ENCODE data around the gene AGTR1. TPM values are rescaled to one million over a fixed set of nuclear protein-coding genes. Genes with fewer than 3 reads are reported as not detected.

AGTR1 gene
- total and polyA plus RNA-seq, 10 of the 15 experiments (the other 5 are each of a cell fraction or from before 2014, with no cell fraction given) = not detected

DNA sequence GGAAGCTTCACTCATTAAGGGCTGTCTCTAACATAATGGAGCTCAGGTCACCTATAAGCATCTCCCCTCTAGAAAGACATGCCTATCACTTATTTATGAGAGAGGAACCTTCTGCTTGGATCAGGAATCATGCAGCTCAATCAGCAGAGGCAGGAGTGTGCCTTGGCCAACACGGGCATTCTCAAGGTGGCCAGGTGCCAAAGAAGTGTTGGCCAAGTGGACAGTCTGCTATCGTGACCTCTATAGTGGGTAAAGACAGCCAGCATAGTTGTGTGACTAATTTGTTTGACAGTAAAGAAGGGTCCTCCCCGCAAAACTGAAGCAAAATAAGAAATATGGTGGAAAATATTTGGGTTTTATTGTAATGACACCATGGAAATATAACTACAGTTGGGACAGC is 14.7 kb upstream of the AGTR1 start:
- ATAC-seq (no peak), FAIRE-seq (no peak), DNase-seq (ENCODE audit: low read depth, low spot score) (no peak)
- Histone ChIP-seq H2AFZ (ENCODE audit: control insufficient read depth, low read depth, low read length) (no peak overlapping the region), H4K20me1 (ENCODE audit: control insufficient read depth, insufficient read depth) (no peaks in the 10 kb centered on the region), H3K4me2 (ENCODE audit: control insufficient read depth, insufficient read depth) (no peak overlapping the region), H3K27me3 (replicated peaks in 1 of 2; ENCODE audit: control insufficient read depth in 2 of 2, insufficient read depth in 2 of 2, low read length in 1 of 2) (no peaks in the 10 kb centered on the region), H3K36me3 (ENCODE audit: control insufficient read depth in 2 of 2, insufficient read depth in 2 of 2, low read length in 1 of 2) (no peaks in the 10 kb centered on the region), H3K4me3 (no peak overlapping the region), H3K4me1 (ENCODE audit: control insufficient read depth, insufficient read depth, low read length) (no peaks in the 10 kb centered on the region), H3K9ac (ENCODE audit: control insufficient read depth, insufficient read depth, low read length) (no peak overlapping the region), H3K79me2 (ENCODE audit: control insufficient read depth, insufficient read depth, low read length) (no peaks in the 10 kb centered on the region), H3K27ac (ENCODE audit: control insufficient read depth, insufficient read depth) (no peak overlapping the region), H3K9me3 (replicated peaks; ENCODE audit: control insufficient read depth, insufficient read depth, low read length) (no peaks in the 10 kb centered on the region)
- no TSS peak for BruUV-seq (replicated peaks)
- RAD21 ChIA-PET (ENCODE audit: unreplicated experiment) = no interaction called here
- TF ChIP-seq ZBED1 (IDR thresholded peaks at IDR 0.05; ENCODE audit: borderline replicate concordance) (no peak), PAX8 (IDR thresholded peaks at IDR 0.05) (no peak), KAT2A (conservative IDR thresholded peaks at IDR 0.05; ENCODE audit: control insufficient read depth, low read depth, low read length) (no peak), SPI1 (IDR thresholded peaks at IDR 0.05; ENCODE audit: borderline replicate concordance, insufficient read depth, low read depth, low read length) (no peak)
- TF ChIP-seq, protein P1, sequence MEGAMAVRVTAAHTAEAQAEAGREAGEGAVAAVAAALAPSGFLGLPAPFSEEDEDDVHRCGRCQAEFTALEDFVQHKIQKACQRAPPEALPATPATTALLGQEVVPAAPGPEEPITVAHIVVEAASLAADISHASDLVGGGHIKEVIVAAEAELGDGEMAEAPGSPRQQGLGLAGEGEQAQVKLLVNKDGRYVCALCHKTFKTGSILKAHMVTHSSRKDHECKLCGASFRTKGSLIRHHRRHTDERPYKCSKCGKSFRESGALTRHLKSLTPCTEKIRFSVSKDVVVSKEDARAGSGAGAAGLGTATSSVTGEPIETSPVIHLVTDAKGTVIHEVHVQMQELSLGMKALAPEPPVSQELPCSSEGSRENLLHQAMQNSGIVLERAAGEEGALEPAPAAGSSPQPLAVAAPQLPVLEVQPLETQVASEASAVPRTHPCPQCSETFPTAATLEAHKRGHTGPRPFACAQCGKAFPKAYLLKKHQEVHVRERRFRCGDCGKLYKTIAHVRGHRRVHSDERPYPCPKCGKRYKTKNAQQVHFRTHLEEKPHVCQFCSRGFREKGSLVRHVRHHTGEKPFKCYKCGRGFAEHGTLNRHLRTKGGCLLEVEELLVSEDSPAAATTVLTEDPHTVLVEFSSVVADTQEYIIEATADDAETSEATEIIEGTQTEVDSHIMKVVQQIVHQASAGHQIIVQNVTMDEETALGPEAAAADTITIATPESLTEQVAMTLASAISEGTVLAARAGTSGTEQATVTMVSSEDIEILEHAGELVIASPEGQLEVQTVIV (IDR thresholded peaks at IDR 0.05; ENCODE audit: borderline replicate concordance, partially characterized antibody) = no peak
- TF ChIP-seq, protein P2, sequence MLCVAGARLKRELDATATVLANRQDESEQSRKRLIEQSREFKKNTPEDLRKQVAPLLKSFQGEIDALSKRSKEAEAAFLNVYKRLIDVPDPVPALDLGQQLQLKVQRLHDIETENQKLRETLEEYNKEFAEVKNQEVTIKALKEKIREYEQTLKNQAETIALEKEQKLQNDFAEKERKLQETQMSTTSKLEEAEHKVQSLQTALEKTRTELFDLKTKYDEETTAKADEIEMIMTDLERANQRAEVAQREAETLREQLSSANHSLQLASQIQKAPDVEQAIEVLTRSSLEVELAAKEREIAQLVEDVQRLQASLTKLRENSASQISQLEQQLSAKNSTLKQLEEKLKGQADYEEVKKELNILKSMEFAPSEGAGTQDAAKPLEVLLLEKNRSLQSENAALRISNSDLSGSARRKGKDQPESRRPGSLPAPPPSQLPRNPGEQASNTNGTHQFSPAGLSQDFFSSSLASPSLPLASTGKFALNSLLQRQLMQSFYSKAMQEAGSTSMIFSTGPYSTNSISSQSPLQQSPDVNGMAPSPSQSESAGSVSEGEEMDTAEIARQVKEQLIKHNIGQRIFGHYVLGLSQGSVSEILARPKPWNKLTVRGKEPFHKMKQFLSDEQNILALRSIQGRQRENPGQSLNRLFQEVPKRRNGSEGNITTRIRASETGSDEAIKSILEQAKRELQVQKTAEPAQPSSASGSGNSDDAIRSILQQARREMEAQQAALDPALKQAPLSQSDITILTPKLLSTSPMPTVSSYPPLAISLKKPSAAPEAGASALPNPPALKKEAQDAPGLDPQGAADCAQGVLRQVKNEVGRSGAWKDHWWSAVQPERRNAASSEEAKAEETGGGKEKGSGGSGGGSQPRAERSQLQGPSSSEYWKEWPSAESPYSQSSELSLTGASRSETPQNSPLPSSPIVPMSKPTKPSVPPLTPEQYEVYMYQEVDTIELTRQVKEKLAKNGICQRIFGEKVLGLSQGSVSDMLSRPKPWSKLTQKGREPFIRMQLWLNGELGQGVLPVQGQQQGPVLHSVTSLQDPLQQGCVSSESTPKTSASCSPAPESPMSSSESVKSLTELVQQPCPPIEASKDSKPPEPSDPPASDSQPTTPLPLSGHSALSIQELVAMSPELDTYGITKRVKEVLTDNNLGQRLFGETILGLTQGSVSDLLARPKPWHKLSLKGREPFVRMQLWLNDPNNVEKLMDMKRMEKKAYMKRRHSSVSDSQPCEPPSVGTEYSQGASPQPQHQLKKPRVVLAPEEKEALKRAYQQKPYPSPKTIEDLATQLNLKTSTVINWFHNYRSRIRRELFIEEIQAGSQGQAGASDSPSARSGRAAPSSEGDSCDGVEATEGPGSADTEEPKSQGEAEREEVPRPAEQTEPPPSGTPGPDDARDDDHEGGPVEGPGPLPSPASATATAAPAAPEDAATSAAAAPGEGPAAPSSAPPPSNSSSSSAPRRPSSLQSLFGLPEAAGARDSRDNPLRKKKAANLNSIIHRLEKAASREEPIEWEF (IDR thresholded peaks at IDR 0.05; ENCODE audit: insufficient replicate concordance, low read depth, low read length) = no peak
- TF ChIP-seq, protein P3, sequence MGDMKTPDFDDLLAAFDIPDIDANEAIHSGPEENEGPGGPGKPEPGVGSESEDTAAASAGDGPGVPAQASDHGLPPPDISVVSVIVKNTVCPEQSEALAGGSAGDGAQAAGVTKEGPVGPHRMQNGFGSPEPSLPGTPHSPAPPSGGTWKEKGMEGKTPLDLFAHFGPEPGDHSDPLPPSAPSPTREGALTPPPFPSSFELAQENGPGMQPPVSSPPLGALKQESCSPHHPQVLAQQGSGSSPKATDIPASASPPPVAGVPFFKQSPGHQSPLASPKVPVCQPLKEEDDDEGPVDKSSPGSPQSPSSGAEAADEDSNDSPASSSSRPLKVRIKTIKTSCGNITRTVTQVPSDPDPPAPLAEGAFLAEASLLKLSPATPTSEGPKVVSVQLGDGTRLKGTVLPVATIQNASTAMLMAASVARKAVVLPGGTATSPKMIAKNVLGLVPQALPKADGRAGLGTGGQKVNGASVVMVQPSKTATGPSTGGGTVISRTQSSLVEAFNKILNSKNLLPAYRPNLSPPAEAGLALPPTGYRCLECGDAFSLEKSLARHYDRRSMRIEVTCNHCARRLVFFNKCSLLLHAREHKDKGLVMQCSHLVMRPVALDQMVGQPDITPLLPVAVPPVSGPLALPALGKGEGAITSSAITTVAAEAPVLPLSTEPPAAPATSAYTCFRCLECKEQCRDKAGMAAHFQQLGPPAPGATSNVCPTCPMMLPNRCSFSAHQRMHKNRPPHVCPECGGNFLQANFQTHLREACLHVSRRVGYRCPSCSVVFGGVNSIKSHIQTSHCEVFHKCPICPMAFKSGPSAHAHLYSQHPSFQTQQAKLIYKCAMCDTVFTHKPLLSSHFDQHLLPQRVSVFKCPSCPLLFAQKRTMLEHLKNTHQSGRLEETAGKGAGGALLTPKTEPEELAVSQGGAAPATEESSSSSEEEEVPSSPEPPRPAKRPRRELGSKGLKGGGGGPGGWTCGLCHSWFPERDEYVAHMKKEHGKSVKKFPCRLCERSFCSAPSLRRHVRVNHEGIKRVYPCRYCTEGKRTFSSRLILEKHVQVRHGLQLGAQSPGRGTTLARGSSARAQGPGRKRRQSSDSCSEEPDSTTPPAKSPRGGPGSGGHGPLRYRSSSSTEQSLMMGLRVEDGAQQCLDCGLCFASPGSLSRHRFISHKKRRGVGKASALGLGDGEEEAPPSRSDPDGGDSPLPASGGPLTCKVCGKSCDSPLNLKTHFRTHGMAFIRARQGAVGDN (IDR thresholded peaks at IDR 0.05) = no peak
- TF ChIP-seq, protein P4, sequence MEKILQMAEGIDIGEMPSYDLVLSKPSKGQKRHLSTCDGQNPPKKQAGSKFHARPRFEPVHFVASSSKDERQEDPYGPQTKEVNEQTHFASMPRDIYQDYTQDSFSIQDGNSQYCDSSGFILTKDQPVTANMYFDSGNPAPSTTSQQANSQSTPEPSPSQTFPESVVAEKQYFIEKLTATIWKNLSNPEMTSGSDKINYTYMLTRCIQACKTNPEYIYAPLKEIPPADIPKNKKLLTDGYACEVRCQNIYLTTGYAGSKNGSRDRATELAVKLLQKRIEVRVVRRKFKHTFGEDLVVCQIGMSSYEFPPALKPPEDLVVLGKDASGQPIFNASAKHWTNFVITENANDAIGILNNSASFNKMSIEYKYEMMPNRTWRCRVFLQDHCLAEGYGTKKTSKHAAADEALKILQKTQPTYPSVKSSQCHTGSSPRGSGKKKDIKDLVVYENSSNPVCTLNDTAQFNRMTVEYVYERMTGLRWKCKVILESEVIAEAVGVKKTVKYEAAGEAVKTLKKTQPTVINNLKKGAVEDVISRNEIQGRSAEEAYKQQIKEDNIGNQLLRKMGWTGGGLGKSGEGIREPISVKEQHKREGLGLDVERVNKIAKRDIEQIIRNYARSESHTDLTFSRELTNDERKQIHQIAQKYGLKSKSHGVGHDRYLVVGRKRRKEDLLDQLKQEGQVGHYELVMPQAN (conservative IDR thresholded peaks at IDR 0.05) = no peak
- intact Hi-C loops (cut with micrococcal nuclease; ENCODE audit: unreplicated experiment) = no loop called here
- in situ Hi-C loops (cut with MboI) = no loop called here
- SMC1A ChIA-PET (ENCODE audit: uncharacterized antibody, unreplicated experiment) = no interaction called here
- 19% methylated on average over 3 of the region's 3 CpGs for WGBS (ENCODE audit: insufficient coverage, insufficient replicate concordance, low lambda C conversion rate, missing lambda C conversion rate)
- POLR2A ChIA-PET = no interaction called here
- CTCF ChIA-PET = no interaction called here
